ENCODE data around the gene RAD51B.
"Not testable (repeated sequence)": the region's sequence is repeated elsewhere in the genome, so short reads cannot be mapped to it uniquely, and the experiment has no call there.

The RAD51B gene

DNA sequence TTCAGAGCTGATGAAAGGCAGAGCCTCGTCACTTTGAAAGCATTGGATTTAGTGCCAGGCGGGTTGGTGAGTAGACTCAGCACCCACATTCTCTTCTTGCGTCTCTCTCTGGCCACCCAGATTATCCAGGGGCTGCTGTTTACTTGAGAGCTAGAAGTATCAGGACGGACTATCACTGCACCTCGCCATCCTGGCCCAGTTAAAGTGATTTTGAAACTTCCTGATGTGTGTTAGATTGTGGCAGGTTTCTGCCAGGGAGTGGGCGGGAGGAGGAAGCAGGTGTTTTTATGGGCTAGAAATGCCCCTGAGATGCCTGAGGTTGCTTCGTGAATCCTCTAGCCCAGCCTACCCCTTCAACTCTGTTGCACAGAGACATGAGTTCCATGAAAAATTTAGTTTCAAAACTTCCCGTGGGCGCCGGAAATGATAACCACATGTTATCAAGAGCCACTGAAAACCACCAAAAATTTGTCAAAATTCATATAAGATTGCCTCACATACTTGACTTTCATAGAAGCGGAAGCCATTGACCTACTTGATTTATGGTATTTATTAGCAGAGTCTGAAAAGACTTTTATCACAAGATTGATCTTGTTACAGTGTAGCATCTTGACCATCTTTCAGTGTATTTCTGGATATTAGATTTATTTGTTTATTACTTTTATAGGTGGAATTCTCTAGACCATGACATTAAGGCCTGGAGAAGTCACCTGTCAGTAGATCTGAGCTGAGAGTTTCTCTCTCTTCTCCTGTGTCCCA, 466.0 kb downstream of the RAD51B start:
- DNase-seq = peak; percentile 54

- DNase-seq = no peak
Measured at GRCh38 chr14:68286667-68287066, 467.1 kb downstream of the RAD51B start.

DNA sequence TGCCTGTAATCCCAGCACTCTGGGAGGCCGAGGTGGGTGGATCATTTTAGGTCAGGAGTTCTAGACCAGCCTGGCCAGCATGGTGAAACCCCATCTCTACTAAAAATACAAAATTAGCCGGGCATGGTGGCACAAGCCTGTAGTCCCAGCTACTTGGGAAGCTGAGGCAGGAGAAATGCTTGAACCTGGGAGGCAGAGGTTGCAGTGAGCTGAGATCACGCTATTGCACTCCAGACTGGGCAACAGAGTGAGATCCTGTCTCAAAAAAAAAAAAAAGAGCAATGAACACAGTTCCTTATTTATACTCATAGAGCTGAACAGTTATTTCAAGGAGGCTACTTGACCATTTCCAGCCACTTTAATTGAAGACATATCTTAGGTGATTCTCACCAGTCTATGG, 469.9 kb downstream of the RAD51B start:
- not testable (repeated sequence) for DNase-seq

GRCh38 chr14:68291820-68292219, 472.2 kb downstream of the RAD51B start:
- DNase-seq = no peak

DNA sequence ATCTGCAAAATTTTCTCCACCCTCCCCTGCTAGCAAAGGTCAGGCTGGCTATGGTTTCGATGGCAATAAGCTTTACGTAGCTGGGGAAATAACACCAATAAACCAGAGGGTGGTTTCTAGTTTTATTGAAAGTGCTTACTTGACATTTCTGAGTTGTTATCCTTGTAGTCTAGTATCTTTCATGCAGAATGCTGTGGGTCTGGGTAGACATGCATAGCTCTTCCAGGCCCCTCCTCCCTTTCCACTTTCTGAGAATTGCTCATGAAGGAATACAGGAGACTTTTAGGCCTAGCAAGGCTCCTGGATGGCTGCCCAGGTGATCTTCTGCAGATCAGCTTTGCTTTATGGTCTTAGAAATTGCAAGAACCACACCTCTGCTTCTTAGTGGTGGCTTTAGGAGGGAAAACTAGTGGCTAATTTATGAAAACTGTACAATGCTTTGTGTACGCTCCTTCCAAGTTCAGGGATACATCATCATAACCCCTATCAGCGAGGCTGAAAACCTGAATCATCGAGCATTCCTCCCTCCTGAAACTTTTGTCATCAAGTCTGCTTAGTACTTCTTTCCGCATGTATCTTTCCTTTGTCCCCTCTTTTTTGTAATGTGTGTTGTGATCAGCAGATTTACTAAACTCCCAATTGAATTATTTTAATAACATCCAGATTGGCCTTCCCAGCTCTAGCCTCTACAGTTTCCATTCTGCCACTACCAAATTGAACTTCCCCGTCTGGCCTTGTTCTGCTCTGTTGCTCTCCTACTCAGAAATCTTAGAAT, 473.0 kb downstream of the RAD51B start:
- DNase-seq = no peak

- DNase-seq = no peak
Measured at GRCh38 chr14:68293404-68293803, 473.8 kb downstream of the RAD51B start.

- DNase-seq = no peak
Measured at GRCh38 chr14:68295316-68295816, 475.8 kb downstream of the RAD51B start.

GRCh38 chr14:68297039-68297438, 477.5 kb downstream of the RAD51B start:
- DNase-seq = no peak

DNA sequence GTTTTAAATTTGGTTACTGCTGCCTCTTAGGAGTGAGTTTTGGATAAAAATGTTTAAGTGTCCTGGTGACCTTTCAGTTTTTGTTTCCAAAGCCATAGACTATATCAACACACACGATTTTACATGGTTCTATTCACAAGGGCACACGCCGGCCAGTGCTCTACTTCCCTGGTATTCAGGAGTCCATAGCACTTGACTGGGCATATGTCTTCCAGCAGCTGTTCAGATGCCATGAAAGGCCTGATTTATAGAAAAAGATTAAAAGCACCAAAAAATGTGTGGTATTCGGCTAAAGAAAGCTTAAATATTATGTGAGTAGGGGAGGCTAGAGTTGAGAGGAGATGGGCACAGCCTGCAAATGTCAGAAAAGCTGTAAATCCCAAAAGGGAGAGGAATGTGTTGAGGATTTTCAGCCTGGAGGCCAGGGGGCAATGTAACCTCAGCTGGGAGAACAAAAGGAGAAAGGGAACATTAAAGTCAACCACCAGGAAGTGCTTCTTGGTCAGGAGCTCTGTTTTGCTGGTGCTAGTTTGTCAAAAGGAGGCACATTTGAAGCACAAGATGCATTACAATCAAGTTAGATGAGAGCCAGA, 478.4 kb downstream of the RAD51B start:
- DNase-seq = no peak

DNA sequence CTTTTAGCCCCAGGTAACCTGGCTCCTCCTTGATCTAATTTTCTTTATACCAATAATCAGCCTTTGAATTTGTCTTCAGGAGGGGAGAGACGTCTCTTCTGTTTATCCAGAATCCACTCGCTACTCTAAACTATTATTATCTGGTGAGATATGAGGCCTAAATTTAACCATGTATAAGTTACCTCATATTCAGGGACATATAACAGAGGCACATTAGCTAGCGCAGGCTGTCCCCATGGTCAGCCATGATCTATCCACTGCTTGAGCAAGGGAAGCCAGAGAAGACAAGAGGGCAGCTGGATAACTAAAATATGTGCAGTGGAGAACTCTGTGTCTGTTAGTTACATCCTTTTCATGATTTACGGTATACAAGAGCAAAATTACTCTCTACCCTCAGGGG, 481.0 kb downstream of the RAD51B start:
- DNase-seq = no peak

DNA sequence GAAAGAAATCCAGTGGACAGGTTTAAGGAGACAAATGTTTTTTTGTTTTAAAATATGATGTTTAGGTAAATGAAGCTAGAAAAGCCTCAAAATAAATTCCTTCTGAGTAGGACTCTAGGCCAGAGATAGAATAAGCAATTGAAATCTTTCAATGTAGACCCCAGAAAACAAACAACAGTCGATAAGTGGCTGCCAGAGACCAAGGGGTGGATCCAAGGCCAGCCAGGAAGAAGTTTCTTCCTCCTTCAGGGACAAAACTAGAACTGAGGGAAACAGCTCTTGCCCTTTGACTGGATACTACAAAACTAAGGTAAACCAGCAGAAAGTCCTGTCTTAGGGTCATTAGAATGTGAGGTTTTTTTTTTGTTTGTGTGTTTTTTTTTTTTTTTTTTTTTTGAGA, 481.6 kb downstream of the RAD51B start:
- no peak for DNase-seq

- not testable (repeated sequence) for DNase-seq
Measured at GRCh38 chr14:68302938-68303337, 483.4 kb downstream of the RAD51B start.

GRCh38 chr14:68305738-68306137, 486.2 kb downstream of the RAD51B start:
- DNase-seq = no peak

DNA sequence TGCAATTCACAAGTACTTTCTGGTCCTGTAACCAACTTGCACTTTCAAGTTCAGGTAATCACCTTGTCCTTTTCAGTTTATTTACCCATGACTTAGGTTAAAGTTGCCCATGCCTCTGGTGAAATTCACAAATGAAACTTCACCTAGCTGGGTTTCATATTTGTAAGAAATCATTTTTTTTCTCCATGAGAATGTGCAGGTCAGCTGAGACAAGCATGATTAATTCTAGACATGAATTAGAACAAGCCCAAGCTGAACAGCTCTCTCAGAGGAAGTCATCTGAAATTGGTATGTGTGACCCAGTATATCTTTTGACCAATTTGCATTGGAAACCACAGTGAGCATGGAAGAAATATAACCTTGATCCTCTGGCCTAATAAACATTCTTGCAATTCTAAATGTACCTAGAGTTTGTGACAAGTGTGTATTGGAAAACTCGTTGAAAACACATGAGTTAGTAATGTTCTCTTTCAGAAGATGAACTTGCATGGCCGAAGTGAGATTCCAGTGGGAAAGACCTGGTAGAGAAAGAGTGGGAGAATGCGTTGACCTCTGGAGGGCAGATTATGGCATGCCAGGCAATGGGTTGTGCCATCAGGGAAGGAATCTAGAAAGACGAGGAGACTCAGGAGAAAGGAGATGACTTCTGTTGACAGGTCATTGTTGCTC, 486.8 kb downstream of the RAD51B start:
- DNase-seq = no peak

GRCh38 chr14:68306934-68307789, 487.6 kb downstream of the RAD51B start:
- no peak for DNase-seq

- DNase-seq = no peak
Measured at GRCh38 chr14:68307790-68308168, 488.2 kb downstream of the RAD51B start.

GRCh38 chr14:68308726-68309520, 489.3 kb downstream of the RAD51B start:
- DNase-seq = no peak

- DNase-seq = no peak
Measured at GRCh38 chr14:68309616-68310015, 490.0 kb downstream of the RAD51B start.

DNA sequence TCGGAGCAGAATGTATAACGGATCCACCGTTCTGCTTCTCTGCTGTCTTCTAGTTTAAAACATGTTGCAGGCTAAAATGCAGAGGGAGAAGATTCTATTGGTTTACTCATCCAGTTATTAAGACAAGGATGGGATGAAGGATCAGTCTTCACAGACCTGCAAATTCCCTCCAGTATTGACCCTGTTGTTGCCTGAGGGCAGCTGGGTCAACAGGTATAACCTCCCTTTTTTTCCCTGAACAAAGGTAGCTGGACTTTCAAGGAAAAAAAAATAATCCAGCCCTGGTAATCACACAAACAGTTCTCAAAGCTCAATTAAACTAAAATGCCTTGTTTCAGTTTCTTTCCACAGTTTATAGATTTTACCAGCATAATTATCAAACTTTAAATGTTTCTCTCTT, 492.7 kb downstream of the RAD51B start:
- no peak for DNase-seq

- DNase-seq = no peak
Measured at GRCh38 chr14:68312884-68313610, 493.5 kb downstream of the RAD51B start.

DNA sequence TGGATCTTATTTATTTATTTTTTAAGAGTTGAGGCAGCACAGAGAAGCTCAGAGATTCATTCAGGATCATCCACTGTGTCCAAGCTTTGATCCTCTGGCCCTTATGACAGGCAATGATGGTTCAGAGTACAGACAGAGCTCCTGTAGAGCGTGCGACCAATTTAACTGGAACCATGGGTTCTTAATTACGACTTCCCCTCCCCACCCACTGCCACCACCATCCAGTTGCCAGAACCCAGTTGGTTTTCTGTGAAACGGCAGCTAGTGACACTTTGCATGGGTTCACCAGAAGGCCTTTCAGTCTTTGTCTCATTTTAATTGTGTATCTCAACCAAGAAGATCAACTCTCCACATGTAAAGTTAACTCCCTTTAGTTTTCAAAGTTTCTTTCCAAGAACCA, 495.1 kb downstream of the RAD51B start:
- no peak for DNase-seq

Data from activated T-cell treated with anti-CD3 and anti-CD28 coated beads for 4 hours (primary cell).